Subcutaneous abdominal adipose tissue (tissue), 5 donors: Measurements from ENCODE around the gene HLA-DMB.

Source experiments
- H3K27ac ChIP-seq: one replicate; pipeline ENCODE4 v1.7.0; 2013; ENCODE audit warnings: low read depth, mild to moderate bottlenecking, inconsistent platforms, low read length, moderate library complexity
- H3K27me3 ChIP-seq, 5 donors: one replicate each; pipeline ENCODE4 v1.7.0; 2013; ENCODE audit warnings: low read length in 5 of 5, inconsistent platforms in 1 of 5; ENCODE audit not compliant: control insufficient read depth in 5 of 5, insufficient read depth in 4 of 5
- H3K36me3 ChIP-seq, 5 donors: one replicate each; pipeline ENCODE4 v1.7.0; 2013; ENCODE audit warnings: low read length in 5 of 5; ENCODE audit not compliant: control insufficient read depth in 5 of 5, insufficient read depth in 5 of 5
- H3K4me1 ChIP-seq, 5 donors: one replicate each; pipeline ENCODE4 v1.7.0; 2013; ENCODE audit warnings: low read length in 5 of 5, mild to moderate bottlenecking in 3 of 5, moderate library complexity in 1 of 5; ENCODE audit not compliant: control insufficient read depth in 5 of 5, insufficient read depth in 5 of 5
- H3K4me3 ChIP-seq, 5 donors: one replicate each; pipeline ENCODE4 v1.7.0; 2013; ENCODE audit warnings: low read length in 5 of 5, low read depth in 1 of 5
- H3K9ac ChIP-seq, 5 donors: one replicate each; pipeline ENCODE4 v1.7.0; 2013; ENCODE audit warnings: low read length in 5 of 5, mild to moderate bottlenecking in 4 of 5, moderate library complexity in 3 of 5
- H3K9me3 ChIP-seq, 5 donors: one replicate each; pipeline ENCODE4 v1.7.0; 2013; ENCODE audit warnings: low read length in 5 of 5; ENCODE audit not compliant: control insufficient read depth in 5 of 5
- donor health status: healthy.
- donor health status: healthy.
- donor health status: healthy.
- donor health status: healthy.
- donor health status: healthy.

Gene HLA-DMB

DNA sequence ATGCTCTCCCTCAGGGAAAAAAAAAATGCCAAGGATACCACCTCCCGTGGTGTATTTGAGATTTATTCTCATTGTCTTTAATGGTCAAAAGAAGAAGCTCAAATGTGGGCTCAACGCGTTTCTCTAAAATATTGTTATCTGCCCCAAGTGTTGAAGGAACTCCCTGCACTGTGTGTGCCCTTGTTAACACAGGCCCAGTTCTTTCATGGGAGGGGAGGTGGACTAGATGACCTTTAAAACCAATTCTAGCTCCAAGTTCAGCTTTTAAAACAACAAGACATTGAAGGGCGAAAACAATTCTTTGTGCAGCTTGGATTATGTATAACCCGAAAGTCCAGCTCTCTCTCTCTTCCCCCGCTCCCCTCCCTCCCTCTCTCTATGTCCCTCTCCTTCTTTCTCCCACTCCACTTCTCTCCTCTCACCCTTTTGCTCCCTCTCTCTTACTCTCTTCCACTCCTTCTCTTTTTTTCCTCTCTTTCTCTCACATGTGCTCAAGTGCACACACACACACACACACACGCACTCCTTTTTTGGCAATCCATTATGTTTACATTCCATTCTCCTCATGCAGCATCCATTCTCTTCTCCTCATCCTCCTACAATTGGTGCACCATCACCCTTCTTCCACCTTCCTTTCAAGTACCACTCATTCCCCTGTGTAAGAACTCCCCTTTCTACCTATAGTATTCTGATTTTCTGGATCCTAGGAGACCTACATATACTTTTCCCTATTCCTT, 8.5 kb downstream of the HLA-DMB start:
- H3K27me3 ChIP-seq: no peaks in the 10 kb centered on the region
- H3K9me3 ChIP-seq: no peaks in the 10 kb centered on the region
- H3K4me1 ChIP-seq: peaks cover 0 to 23% (median 5%) of the 10 kb centered on the region in 5 donors
- H3K4me3 ChIP-seq: no peak overlapping the region
- peaks cover 0 to 16% (median 0%) of the 10 kb centered on the region in 5 donors for H3K36me3 ChIP-seq
- H3K9ac ChIP-seq: no peak overlapping the region
- no peak overlapping the region for H3K27ac ChIP-seq

- no peak overlapping the region for H3K4me3 ChIP-seq
- H3K27ac ChIP-seq: no peak overlapping the region
- no peak overlapping the region for H3K9ac ChIP-seq
- H3K9me3 ChIP-seq: no peaks in the 10 kb centered on the region
- no peaks in the 10 kb centered on the region for H3K27me3 ChIP-seq
- H3K4me1 ChIP-seq: peaks cover 0 to 18% (median 5%) of the 10 kb centered on the region in 5 donors
- H3K36me3 ChIP-seq: peaks cover 0 to 13% (median 0%) of the 10 kb centered on the region in 5 donors
These were observed 9.6 kb downstream of the HLA-DMB start for GRCh38 chr6:32931211-32931610.

- Histone ChIP-seq H3K4me3 (no peak overlapping the region), H3K9me3 (no peaks in the 10 kb centered on the region), H3K36me3 (no peaks in the 10 kb centered on the region), H3K27ac (no peak overlapping the region), H3K27me3 (no peaks in the 10 kb centered on the region), H3K4me1 (no peaks in the 10 kb centered on the region), H3K9ac (no peak overlapping the region)
These were observed 18.7 kb downstream of the HLA-DMB start for GRCh38 chr6:32922083-32922482.

- Histone ChIP-seq H3K27me3 (no peaks in the 10 kb centered on the region), H3K27ac (no peak overlapping the region), H3K9me3 (no peaks in the 10 kb centered on the region), H3K36me3 (no peaks in the 10 kb centered on the region), H3K9ac (no peak overlapping the region), H3K4me1 (no peaks in the 10 kb centered on the region), H3K4me3 (no peak overlapping the region)
These were observed 20.1 kb downstream of the HLA-DMB start for GRCh38 chr6:32920715-32921114.

GRCh38 chr6:32912951-32913350, 27.9 kb downstream of the HLA-DMB start:
- H3K27ac ChIP-seq: no peak overlapping the region
- no peaks in the 10 kb centered on the region for H3K36me3 ChIP-seq
- H3K4me3 ChIP-seq: no peak overlapping the region
- H3K9ac ChIP-seq: no peak overlapping the region
- H3K4me1 ChIP-seq: no peaks in the 10 kb centered on the region
- peaks cover 0 to 8% (median 5%) of the 10 kb centered on the region in 5 donors for H3K27me3 ChIP-seq
- H3K9me3 ChIP-seq: no peaks in the 10 kb centered on the region

GRCh38 chr6:32908897-32909296, 31.9 kb downstream of the HLA-DMB start:
- H3K9ac ChIP-seq: no peak overlapping the region
- no peaks in the 10 kb centered on the region for H3K36me3 ChIP-seq
- no peak overlapping the region for H3K4me3 ChIP-seq

GRCh38 chr6:32906539-32906938, 34.3 kb downstream of the HLA-DMB start:
- H3K27me3 ChIP-seq: peaks cover 0 to 5% (median 0%) of the 10 kb centered on the region in 5 donors
- no peaks in the 10 kb centered on the region for H3K9me3 ChIP-seq
- H3K4me1 ChIP-seq: no peaks in the 10 kb centered on the region
- no peak overlapping the region for H3K27ac ChIP-seq
- H3K4me3 ChIP-seq: no peak overlapping the region
- H3K36me3 ChIP-seq: peaks cover 0 to 1% (median 0%) of the 10 kb centered on the region in 5 donors
- no peak overlapping the region for H3K9ac ChIP-seq

More at GRCh38 chr6:32908897-32909296, 31.9 kb downstream of the HLA-DMB start:
- Histone ChIP-seq H3K4me1 (no peaks in the 10 kb centered on the region), H3K27ac (no peak overlapping the region), H3K27me3 (peaks cover 0 to 8% (median 5%) of the 10 kb centered on the region in 5 donors), H3K9me3 (no peaks in the 10 kb centered on the region)

DNA sequence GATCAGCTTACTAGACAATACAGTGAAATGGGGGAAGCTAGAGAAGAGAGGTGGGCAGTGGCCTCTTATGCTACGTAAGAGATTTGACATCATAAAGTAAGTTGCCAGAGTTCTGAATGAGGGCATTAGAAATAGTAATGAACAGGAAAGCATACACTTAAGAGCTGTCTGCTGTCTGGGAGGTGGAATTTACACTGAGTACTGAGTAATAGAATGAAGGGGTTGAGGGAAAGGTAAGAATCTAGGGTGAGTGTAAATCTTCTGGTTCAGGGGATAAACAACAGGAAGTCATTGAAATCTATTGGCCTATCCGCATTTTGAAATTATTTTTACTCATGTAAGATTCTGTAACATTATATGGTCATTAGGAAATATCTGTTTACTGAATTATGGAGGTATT, 35.8 kb downstream of the HLA-DMB start:
- Histone ChIP-seq H3K9ac (no peak overlapping the region), H3K4me1 (no peaks in the 10 kb centered on the region), H3K27me3 (no peaks in the 10 kb centered on the region), H3K9me3 (no peaks in the 10 kb centered on the region), H3K4me3 (no peak overlapping the region), H3K36me3 (peaks cover 2 to 7% (median 5%) of the 10 kb centered on the region in 5 donors), H3K27ac (no peak overlapping the region)

GRCh38 chr6:32903952-32904351, 36.9 kb downstream of the HLA-DMB start:
- no peaks in the 10 kb centered on the region for H3K9me3 ChIP-seq

GRCh38 chr6:32895006-32895345, 45.9 kb downstream of the HLA-DMB start:
- peaks cover 6 to 24% (median 16%) of the 10 kb centered on the region in 5 donors for H3K4me1 ChIP-seq

More at GRCh38 chr6:32903952-32904351, 36.9 kb downstream of the HLA-DMB start:
- Histone ChIP-seq H3K27ac (no peak overlapping the region), H3K36me3 (peaks cover 2 to 7% (median 5%) of the 10 kb centered on the region in 5 donors), H3K4me3 (no peak overlapping the region), H3K27me3 (no peaks in the 10 kb centered on the region), H3K4me1 (no peaks in the 10 kb centered on the region), H3K9ac (no peak overlapping the region)

More at GRCh38 chr6:32895006-32895345, 45.9 kb downstream of the HLA-DMB start:
- Histone ChIP-seq H3K27ac (peak overlapping the region; percentile 90), H3K27me3 (no peaks in the 10 kb centered on the region), H3K36me3 (no peaks in the 10 kb centered on the region), H3K9ac (peak overlapping the region; percentile 75 to 95 (median 85)), H3K4me3 (peak overlapping the region; percentile 90 to 96 (median 94)), H3K9me3 (no peaks in the 10 kb centered on the region)
